HEK293 (cell line): ENCODE measurements around the gene FBLN2.

Source experiments
- CTCF ChIA-PET: fragments of 350-600 bp; formaldehyde crosslinking; extraction: SDS; loops from one replicate; lab custom pipeline; 2021; ENCODE audit warnings: antibody characterized with exemption; lab: Yijun Ruan, JAX
- POLR2A ChIA-PET: fragments of 300-600 bp; formaldehyde crosslinking; extraction: SDS; loops from one replicate; lab custom pipeline; 2020; ENCODE audit warnings: antibody characterized with exemption, inconsistent platforms; lab: Yijun Ruan, JAX
- H3K27ac ChIP-seq: fragments of 200-500 bp; sonication (Bioruptor generic); 2 replicates; pipeline ENCODE4 v1.5.1; 2014; ENCODE audit warnings: low read depth, low read length, control low read depth, inconsistent platforms; ENCODE audit errors: extremely low read depth
- H3K36me3 ChIP-seq, 2 experiments: fragments of 200-500 bp in 1 of 2; sonication (Bioruptor generic) in 1 of 2; 1 replicate in 1 of 2; 2 replicates in 1 of 2; pipeline ENCODE4 v1.5.1; 2014 to 2017; ENCODE audit warnings: inconsistent platforms in 2 of 2, low read length in 2 of 2; ENCODE audit not compliant: control insufficient read depth in 2 of 2, insufficient read depth in 1 of 2
- H3K4me1 ChIP-seq: fragments of 200-500 bp; sonication (Bioruptor generic); 2 replicates; pipeline ENCODE4 v1.5.1; 2014; ENCODE audit warnings: mild to moderate bottlenecking, low read length, inconsistent platforms; ENCODE audit not compliant: control insufficient read depth, insufficient read depth
- H3K4me3 ChIP-seq: 2 replicates; pipeline ENCODE4 v1.5.1; 2011; ENCODE audit warnings: low read depth, mild to moderate bottlenecking, control low read depth, low read length, moderate library complexity
- H3K9me3 ChIP-seq: fragments of 200-500 bp; sonication (Bioruptor generic); 2 replicates; pipeline ENCODE4 v1.5.1; 2014; ENCODE audit warnings: low read depth, low read length, inconsistent platforms; ENCODE audit not compliant: control insufficient read depth, insufficient read depth
- EGR2 ChIP-seq: fragments of 450-650 bp; formaldehyde crosslinking; IDR thresholded peaks from 2 replicates; pipeline ENCODE4 v1.5.1; 2016; ENCODE audit warnings: low read depth, missing biosample characterization, missing genetic modification characterization
- KLF17 ChIP-seq: fragments of 450-650 bp; formaldehyde crosslinking; IDR thresholded peaks from 2 replicates; pipeline ENCODE4 v1.5.1; 2016; ENCODE audit warnings: missing biosample characterization, missing genetic modification characterization
- KLF9 ChIP-seq: fragments of 450-650 bp; formaldehyde crosslinking; IDR thresholded peaks from 2 replicates; pipeline ENCODE4 v1.5.1; 2016; ENCODE audit warnings: missing biosample characterization, missing genetic modification characterization, low read depth
- SP7 ChIP-seq: fragments of 450-650 bp; formaldehyde crosslinking; IDR thresholded peaks from 2 replicates; pipeline ENCODE4 v1.5.1; 2016; ENCODE audit warnings: missing biosample characterization, missing genetic modification characterization
- ZBTB17 ChIP-seq: fragments of 450-650 bp; formaldehyde crosslinking; IDR thresholded peaks from 2 replicates; pipeline ENCODE4 v1.5.1; 2016; ENCODE audit warnings: missing biosample characterization, missing genetic modification characterization
- ZFHX2 ChIP-seq: fragments of 450-650 bp; formaldehyde crosslinking; conservative IDR thresholded peaks from 2 replicates; pipeline ENCODE4 v1.5.1; 2016; ENCODE audit warnings: missing biosample characterization, missing genetic modification characterization
- ZFP69B ChIP-seq: fragments of 450-650 bp; formaldehyde crosslinking; IDR thresholded peaks from 2 replicates; pipeline ENCODE4 v1.5.1; 2016; ENCODE audit warnings: missing biosample characterization, missing genetic modification characterization
- ZIC2 ChIP-seq: fragments of 450-650 bp; formaldehyde crosslinking; IDR thresholded peaks from 2 replicates; pipeline ENCODE4 v1.5.1; 2016; ENCODE audit warnings: missing biosample characterization, missing genetic modification characterization
- ZNF132 ChIP-seq: fragments of 450-650 bp; formaldehyde crosslinking; IDR thresholded peaks from 2 replicates; pipeline ENCODE4 v1.5.1; 2017; ENCODE audit warnings: missing biosample characterization, missing genetic modification characterization, borderline replicate concordance
- ZNF140 ChIP-seq: fragments of 450-650 bp; formaldehyde crosslinking; IDR thresholded peaks from 2 replicates; pipeline ENCODE4 v1.5.1; 2016; ENCODE audit warnings: missing biosample characterization, missing genetic modification characterization
- ZNF157 ChIP-seq: fragments of 450-650 bp; formaldehyde crosslinking; IDR thresholded peaks from 2 replicates; pipeline ENCODE4 v1.5.1; 2016; ENCODE audit warnings: missing biosample characterization, missing genetic modification characterization
- ZNF16 ChIP-seq: fragments of 450-650 bp; formaldehyde crosslinking; IDR thresholded peaks from 2 replicates; pipeline ENCODE4 v1.5.1; 2016; ENCODE audit warnings: low read depth, missing biosample characterization, missing genetic modification characterization
- ZNF211 ChIP-seq: fragments of 450-650 bp; formaldehyde crosslinking; IDR thresholded peaks from 2 replicates; pipeline ENCODE4 v1.5.1; 2016; ENCODE audit warnings: low read depth, missing biosample characterization, missing genetic modification characterization
- ZNF311 ChIP-seq: fragments of 450-650 bp; formaldehyde crosslinking; IDR thresholded peaks from 2 replicates; pipeline ENCODE4 v1.5.1; 2017; ENCODE audit warnings: missing biosample characterization, missing genetic modification characterization, borderline replicate concordance
- ZNF600 ChIP-seq: fragments of 450-650 bp; formaldehyde crosslinking; IDR thresholded peaks from 2 replicates; pipeline ENCODE4 v1.5.1; 2016; ENCODE audit warnings: missing biosample characterization, missing genetic modification characterization
- ZNF610 ChIP-seq: fragments of 450-650 bp; formaldehyde crosslinking; IDR thresholded peaks from 2 replicates; pipeline ENCODE4 v1.5.1; 2016; ENCODE audit warnings: missing biosample characterization, missing genetic modification characterization, borderline replicate concordance
- ZNF639 ChIP-seq: fragments of 450-650 bp; formaldehyde crosslinking; IDR thresholded peaks from 2 replicates; pipeline ENCODE4 v1.5.1; 2016; ENCODE audit warnings: missing biosample characterization, missing genetic modification characterization
- ZNF670 ChIP-seq: fragments of 450-650 bp; formaldehyde crosslinking; IDR thresholded peaks from 2 replicates; pipeline ENCODE4 v1.5.1; 2016; ENCODE audit warnings: missing biosample characterization, missing genetic modification characterization, low read depth
- ZNF707 ChIP-seq: fragments of 450-650 bp; formaldehyde crosslinking; IDR thresholded peaks from 2 replicates; pipeline ENCODE4 v1.5.1; 2016; ENCODE audit warnings: missing biosample characterization, missing genetic modification characterization
- ZSCAN23 ChIP-seq: fragments of 450-650 bp; formaldehyde crosslinking; IDR thresholded peaks from 2 replicates; pipeline ENCODE4 v1.5.1; 2016; ENCODE audit warnings: missing biosample characterization, missing genetic modification characterization
- ZSCAN5A ChIP-seq: fragments of 450-650 bp; formaldehyde crosslinking; IDR thresholded peaks from 2 replicates; pipeline ENCODE4 v1.5.1; 2016; ENCODE audit warnings: missing biosample characterization, missing genetic modification characterization
- TF ChIP-seq, protein P1 (sequence below): fragments of 450-650 bp; formaldehyde crosslinking; IDR thresholded peaks from 2 replicates; pipeline ENCODE4 v1.5.1; 2016; ENCODE audit warnings: missing biosample characterization, missing genetic modification characterization, low read depth
- TF ChIP-seq, protein P2 (sequence below): fragments of 450-650 bp; formaldehyde crosslinking; IDR thresholded peaks from 2 replicates; pipeline ENCODE4 v1.5.1; 2016; ENCODE audit warnings: missing biosample characterization, missing genetic modification characterization

FBLN2 gene

DNA sequence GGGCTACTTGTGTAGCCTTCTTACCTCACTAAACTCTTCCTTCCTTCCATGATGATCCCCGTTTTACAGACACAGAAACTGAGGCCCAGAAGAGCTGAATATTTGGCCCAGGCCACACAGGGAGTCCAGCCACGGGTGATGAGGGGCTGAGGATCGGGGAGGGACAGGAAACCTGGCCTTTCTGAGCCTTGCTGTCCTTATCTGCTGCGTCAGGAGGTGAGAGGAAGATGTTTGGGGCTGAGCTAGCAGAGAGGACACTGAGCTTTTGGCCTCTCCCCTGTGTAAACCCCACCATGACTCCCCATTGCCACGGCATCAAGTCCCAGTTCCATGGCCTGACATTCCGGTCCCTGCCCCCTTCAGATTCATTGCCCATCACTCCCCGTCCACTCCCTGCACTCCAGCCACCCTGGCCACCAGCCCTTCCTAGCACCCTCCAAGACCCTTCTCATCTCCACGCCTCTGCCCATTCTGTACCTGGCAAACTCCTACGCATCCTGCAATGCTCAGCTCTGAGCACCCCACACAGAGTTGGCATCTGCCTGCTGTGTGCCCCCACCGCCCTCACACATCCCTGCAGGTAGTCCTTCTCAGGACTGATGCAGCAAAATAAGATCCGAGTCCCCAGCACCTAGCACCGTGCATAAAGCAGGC lies 103.0 kb downstream of the FBLN2 start (continued):
- TF ChIP-seq ZFHX2 (tag by site-specific recombination) (peak; percentile 63; the same call in 1 of the 2 replicates), ZFP69B (tag by site-specific recombination) (no peak), KLF9 (tag by site-specific recombination) (no peak)

- CTCF ChIA-PET: interaction anchor here (0.7 to 17.8 kb wide), 4 partner anchors 157 to 560 kb away, joined by 3 to 589 read pairs (median 113); partner anchors contain the start of gene WNT7A
- H3K4me3 ChIP-seq: no peak overlapping the region
- H3K4me1 ChIP-seq: no peaks in the 10 kb centered on the region
- no peak for TF ChIP-seq ZSCAN23
- no peak for TF ChIP-seq ZNF132
- TF ChIP-seq ZNF16 (tag by site-specific recombination): no peak
- 0 out of 2 replicates have a peak, but pooled peaks have one; percentile 17 for TF ChIP-seq ZIC2
- TF ChIP-seq KLF17 (tag by site-specific recombination): no peak
- no peak for TF ChIP-seq ZNF157
- TF ChIP-seq, all 188 proteins: peak for 1
- Histone ChIP-seq H3K9me3 (no peaks in the 10 kb centered on the region), H3K36me3 (no peaks in the 10 kb centered on the region), H3K27ac (no peak overlapping the region)
- POLR2A ChIA-PET: interaction anchor here (0.6 to 1.2 kb wide), 2 partner anchors 8 to 127 kb away, joined by 3 to 4 read pairs; no protein-coding TSS in a partner anchor
Observed at GRCh38 chr3:13652728-13653127, 103.8 kb downstream of the FBLN2 start.

- Histone ChIP-seq H3K4me3 (no peak overlapping the region), H3K4me1 (no peaks in the 10 kb centered on the region), H3K27ac (no peak overlapping the region), H3K9me3 (no peaks in the 10 kb centered on the region), H3K36me3 (no peaks in the 10 kb centered on the region)
- ChIA-PET CTCF (interaction anchor here (0.6 to 17.8 kb wide), 5 partner anchors 19 to 858 kb away, joined by 3 to 589 read pairs (median 3); partner anchors contain the start of gene WNT7A), POLR2A (interaction anchor here (1.2 kb wide), 1 partner anchor 128 kb away, joined by 3 read pairs; no protein-coding TSS in a partner anchor)
- TF ChIP-seq ZNF211 (no peak), ZNF610 (tag by site-specific recombination) (no peak), SP7 (tag by site-specific recombination) (no peak), KLF17 (tag by site-specific recombination) (no peak), ZNF707 (no peak), ZNF670 (tag by site-specific recombination) (no peak), ZSCAN5A (no peak), ZFHX2 (tag by site-specific recombination) (peak; percentile 55), ZNF600 (tag by site-specific recombination) (no peak), ZNF639 (tag by site-specific recombination) (no peak), ZBTB17 (no peak), ZNF311 (tag by site-specific recombination) (no peak), EGR2 (tag by site-specific recombination) (0 out of 2 replicates have a peak, but pooled peaks have one; percentile 14), ZNF140 (tag by site-specific recombination) (no peak)
- TF ChIP-seq, protein P1, sequence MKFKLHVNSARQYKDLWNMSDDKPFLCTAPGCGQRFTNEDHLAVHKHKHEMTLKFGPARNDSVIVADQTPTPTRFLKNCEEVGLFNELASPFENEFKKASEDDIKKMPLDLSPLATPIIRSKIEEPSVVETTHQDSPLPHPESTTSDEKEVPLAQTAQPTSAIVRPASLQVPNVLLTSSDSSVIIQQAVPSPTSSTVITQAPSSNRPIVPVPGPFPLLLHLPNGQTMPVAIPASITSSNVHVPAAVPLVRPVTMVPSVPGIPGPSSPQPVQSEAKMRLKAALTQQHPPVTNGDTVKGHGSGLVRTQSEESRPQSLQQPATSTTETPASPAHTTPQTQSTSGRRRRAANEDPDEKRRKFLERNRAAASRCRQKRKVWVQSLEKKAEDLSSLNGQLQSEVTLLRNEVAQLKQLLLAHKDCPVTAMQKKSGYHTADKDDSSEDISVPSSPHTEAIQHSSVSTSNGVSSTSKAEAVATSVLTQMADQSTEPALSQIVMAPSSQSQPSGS (tag by site-specific recombination): no peak
- TF ChIP-seq, protein P2, sequence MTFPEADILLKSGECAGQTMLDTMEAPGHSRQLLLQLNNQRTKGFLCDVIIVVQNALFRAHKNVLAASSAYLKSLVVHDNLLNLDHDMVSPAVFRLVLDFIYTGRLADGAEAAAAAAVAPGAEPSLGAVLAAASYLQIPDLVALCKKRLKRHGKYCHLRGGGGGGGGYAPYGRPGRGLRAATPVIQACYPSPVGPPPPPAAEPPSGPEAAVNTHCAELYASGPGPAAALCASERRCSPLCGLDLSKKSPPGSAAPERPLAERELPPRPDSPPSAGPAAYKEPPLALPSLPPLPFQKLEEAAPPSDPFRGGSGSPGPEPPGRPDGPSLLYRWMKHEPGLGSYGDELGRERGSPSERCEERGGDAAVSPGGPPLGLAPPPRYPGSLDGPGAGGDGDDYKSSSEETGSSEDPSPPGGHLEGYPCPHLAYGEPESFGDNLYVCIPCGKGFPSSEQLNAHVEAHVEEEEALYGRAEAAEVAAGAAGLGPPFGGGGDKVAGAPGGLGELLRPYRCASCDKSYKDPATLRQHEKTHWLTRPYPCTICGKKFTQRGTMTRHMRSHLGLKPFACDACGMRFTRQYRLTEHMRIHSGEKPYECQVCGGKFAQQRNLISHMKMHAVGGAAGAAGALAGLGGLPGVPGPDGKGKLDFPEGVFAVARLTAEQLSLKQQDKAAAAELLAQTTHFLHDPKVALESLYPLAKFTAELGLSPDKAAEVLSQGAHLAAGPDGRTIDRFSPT: peak; percentile 22; the same call in 1 of the 2 replicates
Observed at GRCh38 chr3:13653631-13654279, 104.8 kb downstream of the FBLN2 start.
